HG03039 (cell line): Measurements from ENCODE around the gene RYR1.
A peak's percentile ranks its signal among the peaks of the same experiment; 100 is the strongest.
"Not testable (repeated sequence)": the region's sequence is repeated elsewhere in the genome, so short reads cannot be mapped to it uniquely, and the experiment has no call there.

Experiments used
- ATAC-seq: cut with Tn5 transposase; IDR thresholded peaks from one replicate; pipeline ENCODE4 v1.9.1; 2021; ENCODE audit warnings: mild to moderate bottlenecking, moderate library complexity; ENCODE audit not compliant: unreplicated experiment

RYR1 gene

GRCh38 chr19:38399537-38399936 is 34.0 kb upstream of the RYR1 start:
- ATAC-seq, result no peak

- no peak for ATAC-seq
Measured at GRCh38 chr19:38400361-38400760, 33.1 kb upstream of the RYR1 start.

- no peak for ATAC-seq
Measured at GRCh38 chr19:38401148-38401547, 32.3 kb upstream of the RYR1 start.

GRCh38 chr19:38402623-38402966 is 30.9 kb upstream of the RYR1 start:
- ATAC-seq, result no peak

GRCh38 chr19:38402967-38403674 is 30.4 kb upstream of the RYR1 start, which contains the start of gene FAM98C:
TSS of gene FAM98C (plus strand) at chr19:38403093. CDS start at chr19:38403154, 61 bp downstream.
- ATAC-seq, result peak; percentile 85

- no peak for ATAC-seq
Measured at GRCh38 chr19:38404858-38405257, 28.6 kb upstream of the RYR1 start.

- no peak for ATAC-seq
Measured at GRCh38 chr19:38405276-38405675, 28.2 kb upstream of the RYR1 start.

GRCh38 chr19:38409631-38410133 is 23.8 kb upstream of the RYR1 start:
- ATAC-seq, result no peak

GRCh38 chr19:38410407-38410806 is 23.1 kb upstream of the RYR1 start:
- not testable (repeated sequence) for ATAC-seq

GRCh38 chr19:38411041-38411712 is 22.3 kb upstream of the RYR1 start:
- no peak for ATAC-seq

- ATAC-seq, result not testable (repeated sequence)
Measured at GRCh38 chr19:38411898-38412297, 21.6 kb upstream of the RYR1 start.

GRCh38 chr19:38412491-38412890 is 21.0 kb upstream of the RYR1 start:
- ATAC-seq, result no peak

GRCh38 chr19:38412961-38413360 is 20.5 kb upstream of the RYR1 start:
- ATAC-seq, result no peak

GRCh38 chr19:38413416-38413815 is 20.1 kb upstream of the RYR1 start:
- no peak for ATAC-seq

- no peak for ATAC-seq
Measured at GRCh38 chr19:38417146-38417543, 16.3 kb upstream of the RYR1 start.

GRCh38 chr19:38417544-38418506 is 15.7 kb upstream of the RYR1 start:
- ATAC-seq, result no peak

GRCh38 chr19:38420935-38421334 is 12.6 kb upstream of the RYR1 start:
- ATAC-seq, result no peak

GRCh38 chr19:38421856-38422255 is 11.6 kb upstream of the RYR1 start:
- no peak for ATAC-seq

GRCh38 chr19:38422438-38422837 is 11.1 kb upstream of the RYR1 start:
- ATAC-seq, result no peak

GRCh38 chr19:38424272-38424671 is 9.2 kb upstream of the RYR1 start:
- no peak for ATAC-seq

GRCh38 chr19:38425222-38425809 is 8.2 kb upstream of the RYR1 start:
- no peak for ATAC-seq
